ENCODE results near the gene ZCRB1. TPM values are rescaled to one million over a fixed set of nuclear protein-coding genes. Genes with fewer than 3 reads are reported as not detected.

Gene ZCRB1, protein sequence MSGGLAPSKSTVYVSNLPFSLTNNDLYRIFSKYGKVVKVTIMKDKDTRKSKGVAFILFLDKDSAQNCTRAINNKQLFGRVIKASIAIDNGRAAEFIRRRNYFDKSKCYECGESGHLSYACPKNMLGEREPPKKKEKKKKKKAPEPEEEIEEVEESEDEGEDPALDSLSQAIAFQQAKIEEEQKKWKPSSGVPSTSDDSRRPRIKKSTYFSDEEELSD
- 38.1 and 38.9 TPM in 2 replicates for total RNA-seq (2022)
- percentile 66 among the genes with signal in this experiment for Bru-seq, nascent RNA
- BruChase-seq, experiment 1, labeled RNA remaining after a 6-hour chase = percentile 77 among the genes with signal in this experiment
- BruChase-seq, experiment 2, labeled RNA remaining after a 2-hour chase = percentile 63 among the genes with signal in this experiment
- long read RNA-seq, transcript ZCRB1-201 (8 exons, 1,827 nt) = major isoform, 67 of 80 reads
- long read RNA-seq, partial matches to known transcripts = 7 of 80 reads
- long read RNA-seq, other reads (novel, unspliced or antisense) = 6 of 80 reads

GRCh38 chr12:42325653-42326474 is at the start of gene ZCRB1, which contains the start of gene PPHLN1:
Gene ZCRB1 (minus strand): TSS chr12:42326094. CDS start chr12:42324102, 1,992 bp downstream.
Gene PPHLN1 (plus strand): TSS chr12:42326167. CDS start chr12:42335903, 9,736 bp downstream.
- Mint-ChIP-seq H3K4me1 (ENCODE audit: low read depth, unreplicated experiment) (peaks cover 27% of the 10 kb centered on the region), H3K36me3 (ENCODE audit: insufficient read depth, unreplicated experiment) (peaks cover 25% of the 10 kb centered on the region), H3K9me3 (ENCODE audit: low read depth, unreplicated experiment) (no peaks in the 10 kb centered on the region), H3K4me3 (ENCODE audit: low read depth, unreplicated experiment) (peak within 1 kb of the TSS; percentile 94), H3K27ac (ENCODE audit: unreplicated experiment) (peak within 1 kb of the TSS; percentile 96), H3K27me3 (ENCODE audit: unreplicated experiment) (no peaks in the 10 kb centered on the region)
- peak; percentile 68 for DNase-seq
- TF ChIP-seq CTCF (IDR thresholded peaks at IDR 0.05; ENCODE audit: unreplicated experiment) = no peak
- CTCF ChIA-PET = no interaction called here
- TSS peak; percentile 74 for BruUV-seq (replicated peaks)
- intact Hi-C loops (cut with micrococcal nuclease; ENCODE audit: unreplicated experiment) = loop anchor here (5.0 kb wide), 1 partner anchor 184 kb away; the partner anchor contains the start of gene GXYLT1

DNA sequence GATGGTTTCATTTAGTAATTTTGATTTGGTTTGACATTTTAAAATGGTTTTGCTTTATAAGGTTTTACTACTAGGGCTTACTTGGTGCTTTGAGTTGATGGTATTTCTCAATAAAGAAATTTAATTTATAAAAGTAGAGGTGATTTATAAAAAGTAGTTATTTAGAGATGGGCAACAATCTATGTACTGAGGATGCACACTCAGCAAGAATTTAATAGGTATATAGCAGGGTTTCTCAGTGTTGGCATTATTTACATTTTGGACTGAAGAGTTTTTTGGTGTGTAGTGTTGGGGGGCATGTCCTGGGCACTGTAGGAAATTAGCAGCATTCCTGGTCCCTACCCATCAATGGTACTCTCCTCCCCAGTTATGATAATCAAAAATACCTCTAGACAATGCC is 47.8 kb upstream of the ZCRB1 start:
- no peak for TF ChIP-seq CTCF (IDR thresholded peaks at IDR 0.05; ENCODE audit: unreplicated experiment)
- H3K9me3 Mint-ChIP-seq (ENCODE audit: low read depth, unreplicated experiment) = no peaks in the 10 kb centered on the region
- intact Hi-C loops (cut with micrococcal nuclease; ENCODE audit: unreplicated experiment) = no loop called here
- BruUV-seq (replicated peaks) = no TSS peak
- DNase-seq = no peak
- no peak overlapping the region for H3K4me3 Mint-ChIP-seq (ENCODE audit: low read depth, unreplicated experiment)
- no peak overlapping the region for H3K27ac Mint-ChIP-seq (ENCODE audit: unreplicated experiment)
- peaks cover 5% of the 10 kb centered on the region for H3K36me3 Mint-ChIP-seq (ENCODE audit: insufficient read depth, unreplicated experiment)
- no peaks in the 10 kb centered on the region for H3K27me3 Mint-ChIP-seq (ENCODE audit: unreplicated experiment)
- CTCF ChIA-PET = no interaction called here
- H3K4me1 Mint-ChIP-seq (ENCODE audit: low read depth, unreplicated experiment) = peaks cover 8% of the 10 kb centered on the region

- no peaks in the 10 kb centered on the region for H3K9me3 Mint-ChIP-seq (ENCODE audit: low read depth, unreplicated experiment)
- H3K4me3 Mint-ChIP-seq (ENCODE audit: low read depth, unreplicated experiment) = no peak overlapping the region
- TF ChIP-seq CTCF (IDR thresholded peaks at IDR 0.05; ENCODE audit: unreplicated experiment) = peak; percentile 52
- intact Hi-C loops (cut with micrococcal nuclease; ENCODE audit: unreplicated experiment) = no loop called here
- no TSS peak for BruUV-seq (replicated peaks)
- CTCF ChIA-PET = interaction anchor here (0.6 to 0.9 kb wide), 2 partner anchors 17 to 966 kb away, joined by 3 to 4 read pairs; no protein-coding TSS in a partner anchor
- H3K4me1 Mint-ChIP-seq (ENCODE audit: low read depth, unreplicated experiment) = peaks cover 8% of the 10 kb centered on the region
- no peak overlapping the region for H3K27ac Mint-ChIP-seq (ENCODE audit: unreplicated experiment)
- no peaks in the 10 kb centered on the region for H3K27me3 Mint-ChIP-seq (ENCODE audit: unreplicated experiment)
- peak; percentile 12 for DNase-seq
- H3K36me3 Mint-ChIP-seq (ENCODE audit: insufficient read depth, unreplicated experiment) = peaks cover 5% of the 10 kb centered on the region
These were observed 46.4 kb upstream of the ZCRB1 start for GRCh38 chr12:42372154-42372791.

GRCh38 chr12:42370013-42370412 is 44.1 kb upstream of the ZCRB1 start:
- Mint-ChIP-seq H3K27me3 (ENCODE audit: unreplicated experiment) (no peaks in the 10 kb centered on the region), H3K4me1 (ENCODE audit: low read depth, unreplicated experiment) (peaks cover 8% of the 10 kb centered on the region), H3K36me3 (ENCODE audit: insufficient read depth, unreplicated experiment) (peaks cover 5% of the 10 kb centered on the region), H3K4me3 (ENCODE audit: low read depth, unreplicated experiment) (no peak overlapping the region), H3K9me3 (ENCODE audit: low read depth, unreplicated experiment) (no peaks in the 10 kb centered on the region), H3K27ac (ENCODE audit: unreplicated experiment) (no peak overlapping the region)
- no peak for TF ChIP-seq CTCF (IDR thresholded peaks at IDR 0.05; ENCODE audit: unreplicated experiment)
- no peak for DNase-seq
- intact Hi-C loops (cut with micrococcal nuclease; ENCODE audit: unreplicated experiment) = no loop called here
- BruUV-seq (replicated peaks) = no TSS peak
- CTCF ChIA-PET = no interaction called here

All from Calu3 (cell line).